Stimulated activated CD4-positive, alpha-beta T cell treated with anti-CD3 and anti-CD28 coated beads, TNF-alpha, amount 100 ng/mL, for 24 hours (primary cell): ENCODE data around the gene CENATAC.
"Not testable (repeated sequence)": the region's sequence is repeated elsewhere in the genome, so short reads cannot be mapped to it uniquely, and the experiment has no call there.

Source experiments
- DNase-seq, 3 experiments: peaks; one replicate each; pipeline ENCODE4 v3.0.0-alpha.2; 2020; ENCODE audit warnings: low read depth in 3 of 3

Gene CENATAC

GRCh38 chr11:118996926-118997626, 862 bp upstream of the CENATAC start:
- peak in 1 of 3 experiments; percentile 35 for DNase-seq

- DNase-seq: peak in 1 of 3 experiments; percentile 16
Measured at GRCh38 chr11:118998388-118998717, 415 bp downstream of the CENATAC start.

GRCh38 chr11:118998822-118999221, 884 bp downstream of the CENATAC start:
- DNase-seq: no peak

DNA sequence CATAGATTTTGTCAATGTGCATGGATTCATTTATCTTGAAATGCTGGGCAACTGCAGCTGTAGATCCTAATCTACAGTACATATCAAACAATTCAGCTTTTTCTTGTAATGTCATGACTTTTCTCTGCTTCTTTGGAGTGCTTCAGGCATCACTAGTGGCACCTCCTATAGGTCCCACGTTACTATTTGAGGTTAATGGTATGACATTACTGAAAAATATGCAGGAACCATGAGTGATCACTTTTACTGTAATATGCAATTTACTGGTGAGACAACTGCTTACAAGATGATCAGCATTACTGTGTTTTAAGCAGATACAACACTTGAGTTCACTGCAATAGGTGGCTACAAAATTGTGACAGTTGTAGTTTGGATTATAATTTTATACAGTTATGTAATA, 3.0 kb downstream of the CENATAC start:
- DNase-seq: no peak

GRCh38 chr11:119006656-119007055, 8.7 kb downstream of the CENATAC start:
- no peak for DNase-seq

DNA sequence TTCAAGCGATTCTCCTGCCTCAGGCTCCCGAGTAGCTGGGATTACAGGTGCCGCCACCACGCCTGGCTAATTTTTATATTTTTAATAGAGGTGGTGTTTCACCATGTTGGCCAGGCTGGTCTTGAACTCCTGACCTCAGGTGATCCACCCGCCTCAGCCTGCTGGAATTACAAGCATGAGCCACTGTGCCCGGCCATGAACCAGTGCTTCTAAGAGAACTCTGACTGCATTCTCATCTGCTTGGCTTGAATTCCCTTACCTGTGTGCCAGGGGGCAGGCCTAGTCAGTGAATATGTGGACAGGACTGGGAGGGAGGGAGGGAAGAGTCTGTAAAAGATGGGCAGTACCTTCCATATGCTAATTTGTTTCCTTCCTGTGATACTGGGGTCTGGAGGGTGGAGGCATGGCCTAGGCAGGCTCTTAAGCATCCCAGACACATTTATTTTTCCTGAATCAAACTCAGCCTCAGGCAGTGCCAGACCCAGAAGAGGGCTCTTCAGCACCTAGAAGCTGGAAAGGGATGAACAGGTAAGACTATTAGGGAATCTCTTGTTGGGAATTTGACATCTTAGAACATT, 13.6 kb downstream of the CENATAC start:
- DNase-seq: no peak

DNA sequence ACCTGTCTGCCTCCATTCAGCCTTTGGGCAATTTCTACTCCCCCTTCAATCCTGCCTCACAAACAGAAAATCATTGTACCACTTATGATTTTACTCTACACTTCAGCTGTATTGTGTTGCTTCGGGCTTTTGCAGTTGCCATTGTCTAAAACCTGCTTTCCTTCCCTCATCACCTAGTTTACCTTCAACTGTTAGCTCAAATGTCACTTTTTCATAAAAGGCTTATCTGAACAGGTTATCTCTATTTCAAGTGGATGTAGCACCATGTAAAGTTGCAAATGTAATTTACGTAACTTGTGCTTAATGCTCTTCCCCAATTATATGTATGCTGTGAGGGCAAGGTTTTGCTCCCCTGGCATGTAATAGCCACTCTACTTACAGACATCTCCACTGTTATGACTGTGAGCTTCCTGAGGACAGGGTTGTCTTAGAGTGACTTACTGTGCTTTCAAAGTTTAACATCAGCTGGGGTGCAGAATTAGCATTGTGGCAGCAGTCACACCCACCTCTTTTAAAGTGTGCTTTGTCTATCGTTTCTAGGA, 14.8 kb downstream of the CENATAC start:
- no peak for DNase-seq

- DNase-seq: no peak
Measured at GRCh38 chr11:119014209-119014924, 16.4 kb downstream of the CENATAC start.

GRCh38 chr11:119015054-119015611, 17.2 kb downstream of the CENATAC start:
- DNase-seq: no peak

- DNase-seq: no peak
Measured at GRCh38 chr11:119016216-119017009, 18.5 kb downstream of the CENATAC start.

GRCh38 chr11:119017377-119017776, 19.4 kb downstream of the CENATAC start:
- DNase-seq: not testable (repeated sequence)

GRCh38 chr11:119018074-119018938, 20.4 kb downstream of the CENATAC start, which contains the start of the genes RPS25 and TRAPPC4:
Gene RPS25 (minus strand): TSS chr11:119018343. CDS start chr11:119018284, 59 bp downstream.
Gene TRAPPC4 (plus strand): TSS chr11:119018766. CDS start chr11:119018796, 30 bp downstream.
- peak; percentile 90 to 94 (median 94) for DNase-seq

DNA sequence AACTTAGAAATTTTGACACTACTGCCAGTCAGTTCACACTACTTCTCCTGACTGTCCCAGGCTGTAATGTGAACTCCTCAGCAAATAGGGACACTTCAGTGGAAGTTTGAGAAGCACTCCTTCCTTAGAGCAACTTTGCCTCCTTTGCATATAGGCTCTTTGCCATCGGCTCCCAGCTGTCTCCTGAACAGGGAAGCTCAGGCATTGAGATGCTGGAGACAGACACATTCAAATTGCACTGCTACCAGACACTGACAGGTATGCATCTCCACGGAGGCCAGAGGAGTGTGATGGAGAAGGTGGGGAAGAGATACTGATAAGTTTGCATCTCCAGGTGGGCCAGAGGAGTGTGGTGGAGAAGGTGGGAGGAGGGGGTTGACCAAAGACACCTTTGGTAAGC, 22.1 kb downstream of the CENATAC start:
- no peak for DNase-seq

GRCh38 chr11:119021631-119022030, 23.7 kb downstream of the CENATAC start:
- no peak for DNase-seq

- DNase-seq: no peak
Measured at GRCh38 chr11:119023741-119024140, 25.8 kb downstream of the CENATAC start.

GRCh38 chr11:119024430-119025098, 26.6 kb downstream of the CENATAC start:
- DNase-seq: no peak

- DNase-seq: no peak
Measured at GRCh38 chr11:119025099-119025473, 27.1 kb downstream of the CENATAC start.

DNA sequence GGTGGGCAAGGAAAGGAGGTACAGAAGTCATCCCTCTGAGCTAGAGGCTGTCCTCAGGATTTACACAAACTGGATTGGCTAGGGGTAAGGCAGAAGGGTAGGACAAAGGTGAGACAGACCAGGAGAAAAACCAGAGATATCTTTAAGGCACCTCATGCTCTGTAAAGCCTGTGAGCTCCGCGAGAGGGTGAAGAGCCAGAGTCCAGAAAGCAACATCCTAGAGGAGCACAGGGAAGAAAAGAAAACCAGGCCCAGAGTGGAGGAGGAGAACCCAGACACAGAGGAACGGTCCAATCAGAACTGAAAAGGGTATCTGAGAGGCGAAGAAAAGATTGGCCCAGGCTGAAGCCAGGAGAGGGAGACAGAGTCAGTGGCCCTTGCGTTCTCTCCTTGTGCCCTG, 27.6 kb downstream of the CENATAC start:
- no peak for DNase-seq

DNA sequence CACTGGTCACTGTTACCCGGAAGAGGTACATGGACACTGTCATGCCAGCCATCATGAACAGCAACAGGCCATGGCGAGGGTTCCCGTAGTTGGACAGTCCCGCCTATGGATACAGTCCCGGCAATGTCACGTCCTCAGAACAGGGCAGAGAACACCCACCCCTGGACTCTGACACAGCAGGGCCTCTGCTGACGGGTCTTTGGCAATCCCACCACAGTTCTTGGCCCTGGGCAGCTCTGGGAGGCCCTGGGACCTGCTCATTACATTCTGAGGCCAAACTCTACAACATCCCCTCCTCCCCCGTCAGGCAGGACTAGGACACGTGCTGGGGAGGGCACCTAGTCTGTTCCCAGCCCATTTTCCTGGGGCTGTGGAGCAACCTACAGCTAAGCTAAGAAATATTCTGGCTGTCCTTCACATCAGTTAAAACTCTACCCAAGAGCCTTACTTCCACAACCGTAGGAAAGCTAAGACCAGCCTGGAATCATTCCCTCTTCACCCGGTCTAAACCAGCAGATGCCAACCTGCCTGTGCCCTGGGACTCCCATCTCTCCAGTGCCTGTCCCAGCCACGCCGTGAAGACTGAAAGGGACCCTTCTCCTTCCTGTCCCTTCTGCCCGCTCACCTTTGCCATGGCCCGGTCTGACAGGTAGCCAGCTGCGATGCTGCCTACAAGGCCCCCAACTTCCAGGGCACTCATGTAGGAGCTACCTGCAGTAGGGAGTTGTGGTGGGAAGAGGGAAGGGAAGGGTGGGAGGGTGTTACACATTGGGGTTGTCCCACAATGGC, 28.2 kb downstream of the CENATAC start:
- no peak for DNase-seq
